ENCODE measurements around the gene OSCP1.

The OSCP1 gene

GRCh38 chr1:36471830-36472641 lies 21.8 kb upstream of the OSCP1 start:
- DNase-seq (ENCODE audit: extremely low read depth, low read depth) = no peak

GRCh38 chr1:36469163-36469562 lies 18.9 kb upstream of the OSCP1 start:
- no peak for TF ChIP-seq CTCF (IDR thresholded peaks at IDR 0.05; ENCODE audit: low read depth, low read length, missing control alignments)
- no peak for DNase-seq (ENCODE audit: extremely low read depth, low read depth)
- no peak overlapping the region for H3K4me3 ChIP-seq (replicated peaks; ENCODE audit: low read depth, low read length)

More at GRCh38 chr1:36471830-36472641, 21.8 kb upstream of the OSCP1 start:
- no peak for TF ChIP-seq CTCF (IDR thresholded peaks at IDR 0.05; ENCODE audit: low read depth, low read length, missing control alignments)
- no peak overlapping the region for H3K4me3 ChIP-seq (replicated peaks; ENCODE audit: low read depth, low read length)

- no peak for DNase-seq (ENCODE audit: extremely low read depth, low read depth)
- H3K4me3 ChIP-seq (replicated peaks; ENCODE audit: low read depth, low read length) = no peak overlapping the region
- TF ChIP-seq CTCF (IDR thresholded peaks at IDR 0.05; ENCODE audit: low read depth, low read length, missing control alignments) = no peak
Measured at GRCh38 chr1:36467700-36468455, 17.6 kb upstream of the OSCP1 start.

- no peak overlapping the region for H3K4me3 ChIP-seq (replicated peaks; ENCODE audit: low read depth, low read length)
- no peak for TF ChIP-seq CTCF (IDR thresholded peaks at IDR 0.05; ENCODE audit: low read depth, low read length, missing control alignments)
- no peak for DNase-seq (ENCODE audit: extremely low read depth, low read depth)
Measured at GRCh38 chr1:36467027-36467410, 16.8 kb upstream of the OSCP1 start.

GRCh38 chr1:36466370-36467026 lies 16.2 kb upstream of the OSCP1 start:
- H3K4me3 ChIP-seq (replicated peaks; ENCODE audit: low read depth, low read length) = no peak overlapping the region
- no peak for TF ChIP-seq CTCF (IDR thresholded peaks at IDR 0.05; ENCODE audit: low read depth, low read length, missing control alignments)
- DNase-seq (ENCODE audit: extremely low read depth, low read depth) = no peak

- DNase-seq (ENCODE audit: extremely low read depth, low read depth) = no peak
- H3K4me3 ChIP-seq (replicated peaks; ENCODE audit: low read depth, low read length) = no peak overlapping the region
- no peak for TF ChIP-seq CTCF (IDR thresholded peaks at IDR 0.05; ENCODE audit: low read depth, low read length, missing control alignments)
Measured at GRCh38 chr1:36465731-36466369, 15.6 kb upstream of the OSCP1 start.
